Measurements from ENCODE around the gene ERO1B. TPM values are rescaled to one million over a fixed set of nuclear protein-coding genes. Genes with fewer than 3 reads are reported as not detected.

Gene ERO1B
- total RNA-seq, 1 donor = 5.2 TPM

DNA sequence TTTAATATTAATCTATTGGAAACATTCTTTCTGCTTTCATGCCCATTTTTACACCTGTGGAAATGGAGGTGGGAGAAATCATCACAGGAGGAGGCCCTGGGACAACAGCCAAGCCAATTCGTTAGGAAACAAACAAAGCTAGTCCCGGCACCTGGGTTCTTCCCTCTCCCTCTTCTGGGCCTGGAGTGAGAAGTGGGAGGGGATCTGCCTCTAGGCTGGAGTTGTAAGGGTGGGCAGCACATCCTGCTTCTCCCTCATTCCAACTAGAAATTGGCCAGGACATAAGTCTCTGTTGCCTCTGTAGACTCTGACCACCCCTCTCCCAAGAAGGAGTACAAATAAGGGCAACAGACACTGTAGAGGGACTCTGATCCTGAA is 20.2 kb upstream of the ERO1B start:
- DNase-seq (ENCODE audit: low read depth) = no peak
- TF ChIP-seq, protein P1, sequence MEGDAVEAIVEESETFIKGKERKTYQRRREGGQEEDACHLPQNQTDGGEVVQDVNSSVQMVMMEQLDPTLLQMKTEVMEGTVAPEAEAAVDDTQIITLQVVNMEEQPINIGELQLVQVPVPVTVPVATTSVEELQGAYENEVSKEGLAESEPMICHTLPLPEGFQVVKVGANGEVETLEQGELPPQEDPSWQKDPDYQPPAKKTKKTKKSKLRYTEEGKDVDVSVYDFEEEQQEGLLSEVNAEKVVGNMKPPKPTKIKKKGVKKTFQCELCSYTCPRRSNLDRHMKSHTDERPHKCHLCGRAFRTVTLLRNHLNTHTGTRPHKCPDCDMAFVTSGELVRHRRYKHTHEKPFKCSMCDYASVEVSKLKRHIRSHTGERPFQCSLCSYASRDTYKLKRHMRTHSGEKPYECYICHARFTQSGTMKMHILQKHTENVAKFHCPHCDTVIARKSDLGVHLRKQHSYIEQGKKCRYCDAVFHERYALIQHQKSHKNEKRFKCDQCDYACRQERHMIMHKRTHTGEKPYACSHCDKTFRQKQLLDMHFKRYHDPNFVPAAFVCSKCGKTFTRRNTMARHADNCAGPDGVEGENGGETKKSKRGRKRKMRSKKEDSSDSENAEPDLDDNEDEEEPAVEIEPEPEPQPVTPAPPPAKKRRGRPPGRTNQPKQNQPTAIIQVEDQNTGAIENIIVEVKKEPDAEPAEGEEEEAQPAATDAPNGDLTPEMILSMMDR (IDR thresholded peaks at IDR 0.05; ENCODE audit: insufficient read depth, low read depth, low read length) = no peak
- H3K4me3 ChIP-seq (ENCODE audit: low read depth, low read length) = no peak overlapping the region

DNA sequence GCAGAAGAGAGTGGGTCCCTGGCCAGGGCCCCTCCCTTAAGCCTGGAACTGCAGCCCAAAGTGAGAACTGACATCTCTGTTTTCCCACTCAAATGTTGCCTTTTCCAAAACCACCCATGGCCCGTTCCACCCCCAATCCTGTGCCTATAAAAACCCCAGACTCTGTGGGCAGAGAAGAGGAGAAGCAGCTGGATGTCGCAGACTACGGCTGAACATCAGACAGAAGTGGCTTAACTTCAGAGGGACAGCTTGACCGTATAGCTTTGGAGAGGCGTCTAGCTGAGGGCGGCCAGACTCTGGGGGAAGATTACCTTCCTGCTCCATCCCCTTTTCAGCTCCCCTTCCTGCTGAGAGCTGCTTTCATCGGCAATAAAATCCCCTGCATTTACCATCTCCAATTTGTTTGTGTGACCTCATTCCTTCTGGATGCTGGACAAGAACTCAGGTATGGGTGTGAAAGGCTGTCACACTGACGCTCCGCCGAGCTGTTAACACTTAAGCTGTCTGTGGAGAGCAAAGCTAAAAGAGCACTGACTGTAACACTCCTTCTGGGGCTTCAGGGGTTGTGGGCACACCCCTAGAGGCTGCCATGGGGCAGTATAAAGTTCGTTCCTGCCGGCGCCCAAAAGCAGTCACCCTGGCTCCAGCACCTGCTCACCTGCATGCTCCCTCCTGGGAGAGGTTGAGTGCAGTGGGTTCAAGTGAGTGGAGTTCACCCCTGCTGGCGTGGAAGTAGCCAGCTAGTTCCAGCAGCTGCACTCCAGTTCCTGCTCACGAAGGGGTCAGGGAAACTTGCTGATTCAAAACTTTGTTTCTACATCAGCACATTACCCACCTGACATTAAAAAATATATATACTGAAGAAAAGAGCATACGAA is 19.6 kb upstream of the ERO1B start:
- TF ChIP-seq, protein P1 (IDR thresholded peaks at IDR 0.05; ENCODE audit: insufficient read depth, low read depth, low read length) = no peak
- DNase-seq (ENCODE audit: low read depth) = no peak

DNA sequence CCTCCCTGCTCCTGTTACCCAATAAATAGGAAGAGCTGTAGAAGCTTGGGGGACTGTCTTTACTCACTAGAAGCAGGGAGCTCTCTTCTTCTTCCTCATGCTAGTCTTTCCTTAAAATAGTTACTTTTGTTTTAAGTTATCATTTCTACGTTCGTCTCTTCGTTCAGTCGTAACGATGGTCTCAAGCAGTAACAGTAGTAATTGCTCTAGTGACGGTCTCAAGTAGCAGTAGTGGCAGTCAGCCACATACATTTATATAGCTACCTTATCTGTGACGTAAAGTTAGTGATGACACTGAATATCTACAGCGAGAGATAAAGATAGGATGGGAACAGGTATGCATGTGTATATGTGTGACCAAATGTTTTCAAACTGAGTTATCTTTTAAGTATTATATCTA is 15.4 kb upstream of the ERO1B start:
- TF ChIP-seq, protein P1 (IDR thresholded peaks at IDR 0.05; ENCODE audit: insufficient read depth, low read depth, low read length) = no peak
- no peak overlapping the region for H3K4me3 ChIP-seq (ENCODE audit: low read depth, low read length)
- DNase-seq (ENCODE audit: low read depth) = no peak

More for the DNA sequence above, 19.6 kb upstream of the ERO1B start:
- no peak overlapping the region for H3K4me3 ChIP-seq (ENCODE audit: low read depth, low read length)

DNA sequence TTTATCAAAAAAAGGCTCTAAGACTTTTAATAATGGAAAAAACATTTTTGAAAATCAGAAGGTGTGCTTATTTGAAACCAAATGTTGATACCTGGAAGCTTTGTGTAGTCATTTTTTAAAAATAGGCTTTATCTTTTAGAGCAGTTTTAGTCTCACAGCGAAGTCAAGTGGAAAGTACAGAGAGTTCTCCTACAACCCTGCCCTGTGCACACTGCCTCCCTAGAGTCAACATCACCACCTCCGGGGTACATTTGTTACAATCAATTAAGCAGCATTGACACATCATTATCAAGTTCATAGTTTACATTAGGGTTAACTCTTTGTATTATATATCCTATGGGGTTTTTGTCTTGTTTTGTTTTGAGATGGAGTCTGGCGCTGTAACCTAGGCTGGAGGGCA is 10.7 kb upstream of the ERO1B start:
- no peak overlapping the region for H3K4me3 ChIP-seq (ENCODE audit: low read depth, low read length)
- TF ChIP-seq, protein P1 (IDR thresholded peaks at IDR 0.05; ENCODE audit: insufficient read depth, low read depth, low read length) = no peak
- DNase-seq (ENCODE audit: low read depth) = no peak

DNA sequence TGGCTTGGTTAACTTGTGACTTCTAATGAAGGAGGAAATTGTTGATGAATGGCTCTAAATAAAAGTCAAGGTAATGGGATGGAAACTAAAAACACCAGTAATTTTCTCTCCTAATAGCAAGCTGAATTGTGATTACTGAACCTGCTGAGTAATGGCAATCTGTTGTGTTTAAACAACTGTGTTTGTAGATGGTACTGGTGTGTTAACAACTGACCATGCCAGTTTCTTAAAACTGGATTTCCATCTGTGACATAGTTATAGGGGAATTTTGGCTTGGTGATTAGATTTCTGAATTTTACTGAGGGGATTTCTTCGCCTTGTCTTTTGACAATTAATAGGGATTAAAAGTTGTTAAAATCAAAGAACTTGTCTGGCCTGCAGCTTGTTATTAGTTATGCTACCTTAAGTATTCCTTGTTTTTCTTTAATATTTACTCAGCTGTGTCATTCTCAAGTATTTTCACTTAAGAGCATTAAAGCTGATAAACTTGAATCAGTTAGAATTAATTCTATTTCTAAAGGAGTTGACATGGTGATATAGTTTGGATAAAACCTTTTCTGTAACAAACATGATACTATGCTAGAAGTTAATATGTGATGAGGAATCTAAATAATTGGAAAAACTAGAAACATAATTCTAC is 7.9 kb upstream of the ERO1B start:
- TF ChIP-seq, protein P1 (IDR thresholded peaks at IDR 0.05; ENCODE audit: insufficient read depth, low read depth, low read length) = no peak
- no peak for DNase-seq (ENCODE audit: low read depth)
- no peak overlapping the region for H3K4me3 ChIP-seq (ENCODE audit: low read depth, low read length)

DNA sequence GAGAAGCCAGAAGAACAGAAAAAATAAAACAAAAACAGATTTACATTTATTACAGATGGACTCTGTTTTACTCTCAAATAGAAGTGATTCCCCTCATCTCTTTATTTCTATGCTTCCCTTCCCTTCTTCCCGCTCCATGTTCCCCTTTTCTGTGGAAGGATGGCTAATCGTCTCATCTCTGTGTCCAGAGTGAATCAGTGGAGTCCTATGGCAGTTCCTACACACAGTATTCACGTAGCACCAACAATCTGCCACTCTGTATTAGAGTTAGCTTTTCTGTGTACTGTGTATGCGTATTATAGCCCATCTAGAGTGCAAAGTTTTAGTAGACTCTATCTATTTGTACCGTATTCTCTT is 6.8 kb upstream of the ERO1B start:
- DNase-seq (ENCODE audit: low read depth) = no peak
- TF ChIP-seq, protein P1 (IDR thresholded peaks at IDR 0.05; ENCODE audit: insufficient read depth, low read depth, low read length) = no peak

More for the DNA sequence above, 6.8 kb upstream of the ERO1B start:
- no peak overlapping the region for H3K4me3 ChIP-seq (ENCODE audit: low read depth, low read length)

Data from fibroblast of villous mesenchyme (primary cell).